ENCODE measurements around the gene AGFG1.

Gene AGFG1

DNA sequence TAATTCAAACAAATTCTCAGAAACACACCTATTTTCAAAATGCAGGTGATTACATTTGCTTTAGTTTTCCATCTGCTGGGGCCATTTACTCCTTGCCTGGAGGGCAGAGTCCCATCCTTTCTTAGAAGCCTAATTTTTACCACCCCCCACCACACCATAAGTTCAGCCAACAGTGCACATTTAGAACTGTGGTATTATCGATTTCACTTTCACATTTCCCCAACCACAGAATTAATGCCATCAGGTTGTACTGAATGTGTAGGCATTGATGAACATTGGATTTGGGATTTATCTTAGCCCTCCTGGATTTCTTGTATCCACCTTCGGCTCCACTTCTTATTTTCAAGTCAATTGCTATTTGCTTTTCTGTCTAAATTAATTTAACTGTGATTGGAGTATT lies 138.2 kb downstream of the AGFG1 start:
- no peak for DNase-seq (ENCODE audit: low spot score)

Data from CD4-positive, alpha-beta T cell treated with Interleukin-15 for 4 hours (primary cell).